Measurements from ENCODE around the gene GPR21.
A peak's percentile ranks its signal among the peaks of the same experiment; 100 is the strongest.

The GPR21 gene

GRCh38 chr9:123034881-123035510, 1.5 kb downstream of the GPR21 start:
- DNase-seq, result no peak

DNA sequence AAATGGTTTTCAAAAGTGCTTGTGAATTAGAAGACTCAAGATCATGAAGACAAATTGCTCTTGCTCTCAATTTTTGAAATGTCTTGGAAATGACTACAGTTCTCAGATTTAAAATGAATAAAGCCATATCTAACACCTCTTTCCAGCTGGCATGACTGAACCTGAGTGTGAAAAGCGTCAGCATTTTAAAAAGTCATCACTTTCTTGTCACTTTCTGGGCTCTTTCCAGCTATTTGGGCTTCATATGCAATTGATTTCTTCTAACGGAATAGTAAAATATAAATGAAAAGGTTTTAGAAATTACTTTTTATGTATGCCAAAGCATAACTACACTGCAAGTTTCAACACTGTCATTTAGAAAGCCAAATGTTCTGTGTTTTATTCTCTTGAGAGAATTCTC, 2.3 kb downstream of the GPR21 start:
- DNase-seq, result no peak

- no peak for DNase-seq
Observed at GRCh38 chr9:123036893-123037545, 3.6 kb downstream of the GPR21 start.

GRCh38 chr9:123039617-123040219, 6.3 kb downstream of the GPR21 start:
- peak; percentile 22 for DNase-seq

DNA sequence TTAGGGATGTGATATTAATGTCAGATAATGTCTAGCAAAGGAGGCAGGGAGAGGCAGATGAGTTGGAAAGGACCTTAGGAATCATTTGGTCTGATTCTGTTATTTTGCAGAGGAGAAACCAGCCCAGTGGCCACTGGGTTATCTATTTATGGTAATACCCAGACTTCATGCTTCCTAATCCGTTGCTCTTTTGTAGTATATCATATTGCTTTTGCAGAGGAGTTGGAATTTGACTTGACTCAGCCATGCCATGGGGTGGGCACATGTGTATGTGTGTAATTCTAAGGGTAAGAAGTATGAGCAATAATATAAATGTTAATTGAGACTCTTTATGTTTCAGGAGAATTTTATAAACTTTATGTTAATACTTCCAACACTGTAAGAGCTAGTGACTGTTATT, 7.3 kb downstream of the GPR21 start:
- no peak for DNase-seq

DNA sequence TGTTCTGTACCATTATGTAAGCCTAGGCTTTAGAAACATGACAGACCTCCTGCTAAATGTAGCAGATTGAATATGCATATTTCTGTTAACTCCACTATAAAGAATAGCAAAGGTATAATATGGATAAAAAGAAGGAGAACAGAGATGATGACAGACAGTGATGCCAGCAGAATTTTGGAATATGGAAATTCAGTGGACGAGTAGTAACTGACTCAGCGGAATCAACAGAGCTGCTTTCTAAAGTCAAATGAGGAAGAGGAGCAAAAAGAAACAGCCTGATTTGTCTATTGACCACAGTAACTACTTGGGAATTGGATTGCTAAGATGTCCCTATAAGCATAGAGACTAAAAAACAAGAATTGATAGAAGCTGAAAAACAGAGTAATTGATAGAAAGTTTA, 8.0 kb downstream of the GPR21 start:
- no peak for DNase-seq

- no peak for DNase-seq
Observed at GRCh38 chr9:123043081-123043939, 9.8 kb downstream of the GPR21 start.

DNA sequence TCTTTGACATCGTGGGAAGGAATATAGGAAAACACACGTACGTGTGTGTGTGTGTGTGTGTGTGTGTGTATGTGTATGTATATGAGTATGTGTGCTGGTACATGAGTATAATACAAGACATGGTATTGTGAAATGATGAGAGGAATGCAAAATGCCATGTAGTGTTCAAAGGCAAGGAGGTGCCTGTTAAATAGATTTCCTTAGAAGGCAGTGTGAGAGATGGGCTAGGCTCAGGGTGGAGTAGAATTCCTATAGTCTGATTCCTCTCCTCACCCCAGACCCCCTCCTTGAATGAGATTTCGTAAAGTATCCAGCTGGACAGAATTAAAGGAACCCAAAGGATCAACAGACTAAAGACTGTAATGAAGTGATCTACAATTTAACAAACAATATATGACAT, 11.1 kb downstream of the GPR21 start:
- DNase-seq, result peak; percentile 97

DNA sequence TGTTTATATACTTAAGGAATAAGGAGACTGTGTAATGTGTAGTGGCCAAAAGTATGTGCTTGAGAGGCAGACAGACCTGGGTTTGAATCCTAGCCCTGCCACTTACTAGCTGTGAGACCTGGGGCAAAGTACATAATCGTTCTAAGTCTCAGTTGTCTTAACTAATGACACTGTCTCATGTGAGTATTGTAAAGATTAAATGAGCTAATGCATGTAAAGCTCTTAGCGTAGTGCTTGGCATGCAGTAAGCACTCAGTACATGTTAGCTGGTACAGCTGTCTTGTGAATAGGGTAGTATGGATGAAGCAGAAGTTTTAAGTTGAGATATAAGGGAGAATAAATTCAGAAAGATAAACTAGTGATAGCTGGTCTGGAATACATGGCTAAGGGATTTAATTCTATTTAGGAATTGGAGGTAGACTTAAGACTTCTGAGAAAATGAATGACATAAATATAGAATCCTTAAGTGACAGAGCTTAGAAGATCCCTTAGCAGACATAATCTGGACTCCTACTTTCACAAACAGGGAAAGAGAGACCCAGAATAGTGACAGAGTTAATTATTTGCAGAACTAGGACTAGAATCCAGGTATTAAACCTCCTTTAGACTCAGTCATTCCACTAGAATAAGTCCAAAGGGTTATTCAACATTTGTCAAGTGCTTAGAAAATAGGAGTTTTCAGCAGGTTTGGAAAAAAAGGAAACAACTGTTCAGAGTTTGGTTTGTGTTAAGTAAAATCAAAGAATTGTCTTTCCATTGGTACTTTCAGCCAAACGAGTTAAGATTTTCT, 13.1 kb downstream of the GPR21 start:
- DNase-seq, result no peak

DNA sequence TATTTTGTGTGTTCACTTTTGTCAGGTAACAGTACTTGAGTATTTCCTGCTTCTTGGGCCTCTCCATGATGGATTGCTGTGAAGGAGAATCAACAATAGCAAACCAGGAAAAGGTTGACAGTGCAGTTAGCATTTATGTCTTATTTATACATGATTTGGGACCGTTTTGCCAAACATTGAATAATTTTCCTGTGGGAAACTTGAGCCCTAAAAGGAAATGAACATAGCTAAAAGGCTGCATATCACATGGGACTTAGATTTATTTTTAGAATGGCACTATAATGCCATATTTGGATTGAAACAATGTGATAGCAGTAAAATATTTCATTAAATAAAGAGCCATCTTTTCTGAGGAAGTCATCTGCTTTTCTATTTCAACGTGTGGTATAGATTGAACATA, 15.3 kb downstream of the GPR21 start:
- DNase-seq, result peak; percentile 77

GRCh38 chr9:123049589-123050222, 16.2 kb downstream of the GPR21 start:
- DNase-seq, result peak; percentile 73

DNA sequence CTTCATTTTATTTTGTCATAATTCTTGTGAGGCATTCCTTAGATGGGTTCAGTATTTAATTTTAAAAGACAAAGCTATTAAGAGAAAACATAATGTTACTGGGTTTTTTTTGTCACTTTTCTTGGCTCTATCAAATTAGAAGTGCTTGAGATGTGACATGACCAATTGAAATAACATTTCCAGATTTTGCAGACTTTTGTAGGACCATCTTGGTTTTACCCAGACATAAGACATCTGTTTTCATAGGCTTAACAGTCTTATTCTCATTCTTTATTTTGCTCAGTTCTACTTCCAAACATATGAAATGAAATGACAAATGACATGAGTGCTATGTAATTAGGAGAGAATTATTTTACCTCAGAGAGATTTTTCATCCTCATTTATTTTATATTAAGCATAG, 19.6 kb downstream of the GPR21 start:
- no peak for DNase-seq

- DNase-seq, result no peak
Observed at GRCh38 chr9:123053711-123054110, 20.2 kb downstream of the GPR21 start.

DNA sequence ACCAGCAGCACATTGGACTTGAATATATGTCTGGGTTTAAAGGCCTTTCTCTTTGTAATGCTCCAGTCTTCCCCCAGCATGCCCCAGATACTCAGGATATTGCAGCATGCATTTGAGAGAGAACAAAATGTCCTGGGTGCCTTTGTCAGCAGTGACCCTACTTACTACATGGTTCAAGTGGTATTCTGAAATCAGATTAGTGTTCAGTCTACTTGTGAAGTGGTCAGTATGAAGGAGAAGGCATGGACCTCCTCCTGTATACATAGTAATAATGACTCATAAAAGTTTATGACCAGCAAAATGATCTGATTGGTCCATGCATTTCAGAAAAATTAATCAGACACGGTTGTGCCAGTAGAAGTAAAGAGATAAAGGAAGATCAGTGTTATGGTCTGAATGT, 25.4 kb downstream of the GPR21 start:
- no peak for DNase-seq

GRCh38 chr9:123059472-123060220, 26.2 kb downstream of the GPR21 start:
- no peak for DNase-seq

DNA sequence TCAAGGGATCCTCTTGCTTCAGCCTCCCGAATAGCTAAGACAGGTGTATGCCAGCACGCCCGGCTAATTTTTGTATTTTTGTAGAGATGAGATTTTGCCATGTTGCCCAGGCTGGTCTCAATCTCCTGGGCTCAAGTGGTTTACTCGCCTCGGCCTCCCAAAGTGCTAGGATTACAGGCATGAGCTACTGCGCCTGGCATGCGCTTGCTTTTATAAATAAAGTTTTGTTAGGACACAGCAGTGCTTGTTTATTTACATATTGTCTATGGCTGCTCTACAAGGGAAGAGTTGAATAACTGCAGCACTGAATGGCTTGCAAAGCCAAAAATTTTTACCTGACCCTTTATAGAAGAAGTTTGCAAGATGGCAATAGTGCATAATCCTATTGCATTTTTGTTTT, 27.7 kb downstream of the GPR21 start:
- DNase-seq, result no peak

- DNase-seq, result peak; percentile 53
Observed at GRCh38 chr9:123062351-123063176, 29.1 kb downstream of the GPR21 start.

DNA sequence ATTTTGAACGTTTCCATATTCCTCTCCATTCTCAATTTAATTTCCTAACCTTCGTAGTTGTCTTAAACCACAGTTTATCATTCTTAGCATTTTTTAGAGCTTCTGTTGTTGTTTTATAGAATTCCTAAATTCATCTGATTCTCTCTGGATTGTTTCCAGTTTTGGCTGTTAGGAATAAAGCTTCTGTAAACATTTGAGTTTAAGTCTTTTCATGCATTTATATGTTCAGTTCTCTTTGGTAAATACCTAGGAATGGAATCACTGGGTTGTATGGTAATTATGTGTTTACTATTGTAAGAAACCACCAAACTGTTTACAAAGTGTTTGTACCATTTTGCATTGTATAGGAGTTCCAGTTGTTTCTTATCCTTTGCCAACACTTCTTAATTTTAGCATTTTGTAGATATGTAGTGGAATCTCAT, 29.7 kb downstream of the GPR21 start:
- peak; percentile 82 for DNase-seq

DNA sequence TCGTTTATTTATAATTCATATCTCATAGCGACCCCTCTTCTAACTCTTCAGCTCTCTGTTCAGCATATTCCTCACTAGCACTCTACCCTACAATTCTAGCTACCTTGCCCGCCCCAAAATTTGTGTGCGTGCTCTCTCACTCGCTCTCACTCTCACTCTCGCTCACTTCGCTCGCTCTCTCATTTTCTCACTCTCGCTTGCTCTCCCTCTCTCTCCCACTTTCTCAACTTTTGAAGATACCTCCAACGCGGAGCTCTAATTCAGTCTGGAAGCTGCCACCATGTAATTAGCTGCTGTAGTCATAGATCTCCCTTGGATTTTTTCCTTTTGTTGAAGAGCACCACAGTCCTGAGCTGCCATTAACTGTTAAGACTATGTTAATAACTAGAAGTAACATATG, 30.4 kb downstream of the GPR21 start:
- no peak for DNase-seq

GRCh38 chr9:123064716-123065115, 31.2 kb downstream of the GPR21 start:
- no peak for DNase-seq

- peak; percentile 81 for DNase-seq
Observed at GRCh38 chr9:123065196-123065595, 31.7 kb downstream of the GPR21 start.
